ENCODE measurements around the gene NSUN4.
"Not testable (repeated sequence)": the region's sequence is repeated elsewhere in the genome, so short reads cannot be mapped to it uniquely, and the experiment has no call there.

NSUN4 gene

DNA sequence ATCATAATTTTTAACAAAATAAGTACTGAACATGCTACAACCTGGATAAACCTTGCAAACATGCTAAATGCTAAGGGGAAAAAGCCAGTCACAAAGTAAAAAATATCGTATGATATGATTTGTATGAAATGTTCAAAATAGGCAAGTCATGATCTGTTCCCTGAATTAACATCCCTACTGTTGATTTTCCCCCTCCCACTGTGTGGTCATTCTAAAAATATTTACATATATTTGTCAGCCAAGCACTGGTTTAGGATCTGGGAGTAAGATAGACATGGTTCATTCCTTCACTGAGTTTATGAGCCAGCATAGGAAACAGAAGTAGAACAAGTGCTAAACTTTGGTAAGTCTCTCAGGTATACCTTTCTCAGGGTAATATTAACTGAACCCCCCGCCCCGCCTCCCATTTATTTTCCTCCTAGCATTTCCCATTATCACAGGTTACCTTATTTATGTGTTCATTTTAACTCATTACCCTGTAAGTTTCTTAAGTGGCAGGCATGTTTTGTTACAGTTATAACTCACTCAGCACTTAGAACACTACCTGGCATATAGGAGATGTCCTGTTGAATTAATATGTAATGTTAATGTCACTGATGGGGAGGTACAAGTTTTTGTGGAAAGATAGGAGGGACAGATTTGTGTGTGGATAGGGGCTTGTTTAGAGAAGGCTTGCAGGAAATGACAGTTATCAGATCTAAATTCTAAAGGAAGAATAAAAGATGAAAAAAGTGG lies 24.8 kb upstream of the NSUN4 start:
- peaks cover 28% of the 10 kb centered on the region for H3K36me3 ChIP-seq (replicated peaks; ENCODE audit: low read depth, low read length)
- peaks cover 6% of the 10 kb centered on the region for H3K4me1 ChIP-seq (ENCODE audit: low read length)
- H4K20me1 ChIP-seq (ENCODE audit: insufficient read depth, low read length) = peaks cover 7% of the 10 kb centered on the region
- H3K27ac ChIP-seq (ENCODE audit: low read length) = peak overlapping the region; percentile 51
- TF ChIP-seq, protein P1, sequence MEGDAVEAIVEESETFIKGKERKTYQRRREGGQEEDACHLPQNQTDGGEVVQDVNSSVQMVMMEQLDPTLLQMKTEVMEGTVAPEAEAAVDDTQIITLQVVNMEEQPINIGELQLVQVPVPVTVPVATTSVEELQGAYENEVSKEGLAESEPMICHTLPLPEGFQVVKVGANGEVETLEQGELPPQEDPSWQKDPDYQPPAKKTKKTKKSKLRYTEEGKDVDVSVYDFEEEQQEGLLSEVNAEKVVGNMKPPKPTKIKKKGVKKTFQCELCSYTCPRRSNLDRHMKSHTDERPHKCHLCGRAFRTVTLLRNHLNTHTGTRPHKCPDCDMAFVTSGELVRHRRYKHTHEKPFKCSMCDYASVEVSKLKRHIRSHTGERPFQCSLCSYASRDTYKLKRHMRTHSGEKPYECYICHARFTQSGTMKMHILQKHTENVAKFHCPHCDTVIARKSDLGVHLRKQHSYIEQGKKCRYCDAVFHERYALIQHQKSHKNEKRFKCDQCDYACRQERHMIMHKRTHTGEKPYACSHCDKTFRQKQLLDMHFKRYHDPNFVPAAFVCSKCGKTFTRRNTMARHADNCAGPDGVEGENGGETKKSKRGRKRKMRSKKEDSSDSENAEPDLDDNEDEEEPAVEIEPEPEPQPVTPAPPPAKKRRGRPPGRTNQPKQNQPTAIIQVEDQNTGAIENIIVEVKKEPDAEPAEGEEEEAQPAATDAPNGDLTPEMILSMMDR (IDR thresholded peaks at IDR 0.05; ENCODE audit: low read depth, low read length) = no peak
- TF ChIP-seq EZH2phosphoT487 (IDR thresholded peaks at IDR 0.05; ENCODE audit: low read depth) = no peak
- H3K79me2 ChIP-seq (ENCODE audit: low read length) = peaks cover 93% of the 10 kb centered on the region
- H3K9ac ChIP-seq (ENCODE audit: low read length) = no peak overlapping the region
- H3K4me3 ChIP-seq (ENCODE audit: low read length) = no peak overlapping the region
- no peak overlapping the region for H3K4me2 ChIP-seq (ENCODE audit: low read length)
- no peaks in the 10 kb centered on the region for H3K27me3 ChIP-seq (ENCODE audit: low read depth, low read length)
- no peak overlapping the region for H2AFZ ChIP-seq (ENCODE audit: low read depth, low read length)
- H3K9me3 ChIP-seq (ENCODE audit: insufficient read depth, low read length) = no peaks in the 10 kb centered on the region

DNA sequence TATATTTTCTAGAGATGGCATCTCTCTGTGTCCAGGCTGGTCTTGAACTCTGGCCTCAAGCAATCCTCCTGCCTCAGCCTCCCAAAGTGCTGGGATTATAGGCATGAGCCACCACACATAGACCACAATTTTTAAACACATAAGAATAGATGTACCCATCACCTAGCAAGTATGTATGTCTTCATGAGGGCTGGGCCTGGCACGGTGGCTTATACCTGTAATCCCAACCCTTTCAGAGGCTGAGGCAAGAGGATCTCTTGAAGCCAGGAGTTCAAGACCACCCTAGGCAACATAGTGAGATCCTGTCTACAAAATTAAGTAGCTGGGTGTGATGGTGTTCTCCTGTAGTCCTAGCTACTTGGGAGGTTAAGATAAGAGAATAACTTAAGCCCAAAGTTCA lies 23.3 kb upstream of the NSUN4 start:
- peaks cover 21% of the 10 kb centered on the region for H3K36me3 ChIP-seq (replicated peaks; ENCODE audit: low read depth, low read length)
- peaks cover 19% of the 10 kb centered on the region for H3K4me1 ChIP-seq (ENCODE audit: low read length)

DNA sequence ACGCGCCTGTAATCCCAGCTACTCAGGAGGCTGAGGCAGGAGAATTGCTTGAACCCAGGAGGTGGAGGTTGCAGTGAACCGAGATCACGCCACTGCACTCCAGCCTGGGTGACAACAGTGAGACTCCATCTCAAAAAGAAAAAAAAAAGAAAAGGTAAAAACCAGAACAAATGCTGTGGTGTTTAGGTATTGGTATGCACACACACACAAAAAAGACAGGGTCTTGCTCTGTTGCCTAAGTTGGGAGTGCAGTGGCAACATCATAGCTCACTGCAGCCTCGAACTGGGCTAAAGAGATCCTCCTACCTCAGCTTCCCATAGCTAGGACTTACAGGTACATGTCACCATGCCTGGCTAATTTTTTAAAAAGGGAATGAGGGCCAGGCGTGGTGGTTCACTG lies 21.3 kb upstream of the NSUN4 start:
- H4K20me1 ChIP-seq (ENCODE audit: insufficient read depth, low read length); H3K9me3 ChIP-seq (ENCODE audit: insufficient read depth, low read length); H2AFZ ChIP-seq (ENCODE audit: low read depth, low read length); H3K4me2 ChIP-seq (ENCODE audit: low read length); H3K4me3 ChIP-seq (ENCODE audit: low read length); H3K27me3 ChIP-seq (ENCODE audit: low read depth, low read length); H3K9ac ChIP-seq (ENCODE audit: low read length): not testable (repeated sequence)
- Histone ChIP-seq H3K36me3 (replicated peaks; ENCODE audit: low read depth, low read length) (peaks cover 20% of the 10 kb centered on the region), H3K79me2 (ENCODE audit: low read length) (peaks cover 94% of the 10 kb centered on the region), H3K4me1 (ENCODE audit: low read length) (peaks cover 38% of the 10 kb centered on the region), H3K27ac (ENCODE audit: low read length) (peak overlapping the region; percentile 60)

More for the DNA sequence above, 23.3 kb upstream of the NSUN4 start:
- no peak overlapping the region for H3K9ac ChIP-seq (ENCODE audit: low read length)
- H4K20me1 ChIP-seq (ENCODE audit: insufficient read depth, low read length) = peaks cover 7% of the 10 kb centered on the region
- no peak overlapping the region for H3K4me3 ChIP-seq (ENCODE audit: low read length)
- no peaks in the 10 kb centered on the region for H3K27me3 ChIP-seq (ENCODE audit: low read depth, low read length)
- H3K79me2 ChIP-seq (ENCODE audit: low read length) = peaks cover 93% of the 10 kb centered on the region
- no peak overlapping the region for H2AFZ ChIP-seq (ENCODE audit: low read depth, low read length)
- H3K4me2 ChIP-seq (ENCODE audit: low read length) = no peak overlapping the region
- no peak overlapping the region for H3K27ac ChIP-seq (ENCODE audit: low read length)
- no peaks in the 10 kb centered on the region for H3K9me3 ChIP-seq (ENCODE audit: insufficient read depth, low read length)
- no peak for TF ChIP-seq EZH2phosphoT487 (IDR thresholded peaks at IDR 0.05; ENCODE audit: low read depth)
- TF ChIP-seq, protein P1 (IDR thresholded peaks at IDR 0.05; ENCODE audit: low read depth, low read length) = no peak

DNA sequence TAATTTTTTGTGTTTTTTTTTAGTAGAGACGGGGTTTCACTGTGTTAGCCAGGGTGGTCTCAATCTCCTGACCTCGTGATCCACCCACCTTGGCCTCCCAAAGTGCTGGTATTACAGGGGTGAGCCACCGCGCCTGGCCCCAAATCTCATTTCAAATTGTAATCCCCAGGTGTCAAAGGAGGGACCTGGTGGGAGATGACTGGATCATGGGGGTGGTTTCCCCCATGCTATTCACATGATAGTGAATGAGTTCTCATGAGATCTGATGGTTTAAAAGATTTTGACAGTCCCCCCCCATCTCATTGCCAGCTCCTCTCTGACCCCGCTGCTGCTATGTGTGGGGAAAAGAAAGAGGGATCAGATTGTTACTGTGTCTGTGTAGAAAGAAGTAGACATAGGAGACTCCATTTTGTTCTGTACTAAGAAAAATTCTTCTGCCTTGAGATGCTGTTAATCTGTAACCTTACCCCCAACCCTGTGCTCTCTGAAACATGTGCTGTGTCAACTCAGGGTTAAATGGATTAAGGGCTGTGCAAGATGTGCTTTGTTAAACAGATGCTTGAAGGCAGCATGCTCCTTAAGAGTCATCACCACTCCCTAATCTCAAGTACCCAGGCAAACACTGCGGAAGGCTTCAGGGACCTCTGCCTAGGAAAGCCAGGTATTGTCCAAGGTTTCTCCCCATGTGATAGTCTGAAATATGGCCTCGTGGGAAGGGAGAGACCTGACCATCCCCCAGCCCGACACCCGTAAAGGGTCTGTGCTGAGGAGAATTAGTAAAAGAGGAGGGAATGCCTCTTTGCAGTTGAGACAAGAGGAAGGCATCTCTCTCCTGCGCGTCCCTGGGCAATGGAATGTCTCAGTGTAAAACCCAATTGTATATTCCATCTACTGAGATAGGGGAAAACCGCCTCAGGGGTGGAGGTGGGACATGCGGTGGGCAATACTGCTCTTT lies 20.4 kb upstream of the NSUN4 start:
- not testable (repeated sequence) for H3K9ac ChIP-seq (ENCODE audit: low read length); H3K4me3 ChIP-seq (ENCODE audit: low read length); H2AFZ ChIP-seq (ENCODE audit: low read depth, low read length); H4K20me1 ChIP-seq (ENCODE audit: insufficient read depth, low read length); H3K4me2 ChIP-seq (ENCODE audit: low read length); H3K27me3 ChIP-seq (ENCODE audit: low read depth, low read length); H3K9me3 ChIP-seq (ENCODE audit: insufficient read depth, low read length)
- Histone ChIP-seq H3K4me1 (ENCODE audit: low read length) (peaks cover 45% of the 10 kb centered on the region), H3K79me2 (ENCODE audit: low read length) (peaks cover 95% of the 10 kb centered on the region), H3K36me3 (replicated peaks; ENCODE audit: low read depth, low read length) (peaks cover 19% of the 10 kb centered on the region), H3K27ac (ENCODE audit: low read length) (peak overlapping the region; percentile 60)

DNA sequence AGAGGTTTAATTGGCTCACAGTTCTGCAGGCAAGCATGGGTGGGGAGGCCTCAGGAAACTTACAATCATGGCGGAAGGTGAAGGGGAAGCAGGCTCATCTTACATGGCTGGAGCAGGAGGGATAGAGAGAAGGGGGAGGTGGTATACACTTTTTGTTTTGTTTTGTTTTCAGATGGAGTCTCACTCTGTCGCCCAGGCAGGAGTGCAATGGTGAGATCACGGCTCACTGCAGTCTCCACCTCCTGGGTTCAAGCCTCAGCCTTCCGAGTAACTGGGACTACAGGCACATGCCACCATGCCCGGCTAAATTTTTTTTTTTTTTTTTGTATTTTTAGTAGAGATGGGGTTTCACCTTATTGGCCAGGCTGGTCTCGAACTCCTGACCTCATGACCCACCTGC lies 18.4 kb upstream of the NSUN4 start:
- Histone ChIP-seq H3K4me2 (ENCODE audit: low read length) (peak overlapping the region; percentile 26; the same call in 1 of the 2 replicates), H3K79me2 (ENCODE audit: low read length) (peaks cover 92% of the 10 kb centered on the region), H3K36me3 (replicated peaks; ENCODE audit: low read depth, low read length) (peaks cover 24% of the 10 kb centered on the region), H3K27ac (ENCODE audit: low read length) (peak overlapping the region; percentile 87), H3K4me1 (ENCODE audit: low read length) (peaks cover 59% of the 10 kb centered on the region)
- H3K9ac ChIP-seq (ENCODE audit: low read length); H3K9me3 ChIP-seq (ENCODE audit: insufficient read depth, low read length); H3K27me3 ChIP-seq (ENCODE audit: low read depth, low read length); H3K4me3 ChIP-seq (ENCODE audit: low read length); H4K20me1 ChIP-seq (ENCODE audit: insufficient read depth, low read length); H2AFZ ChIP-seq (ENCODE audit: low read depth, low read length): not testable (repeated sequence)

DNA sequence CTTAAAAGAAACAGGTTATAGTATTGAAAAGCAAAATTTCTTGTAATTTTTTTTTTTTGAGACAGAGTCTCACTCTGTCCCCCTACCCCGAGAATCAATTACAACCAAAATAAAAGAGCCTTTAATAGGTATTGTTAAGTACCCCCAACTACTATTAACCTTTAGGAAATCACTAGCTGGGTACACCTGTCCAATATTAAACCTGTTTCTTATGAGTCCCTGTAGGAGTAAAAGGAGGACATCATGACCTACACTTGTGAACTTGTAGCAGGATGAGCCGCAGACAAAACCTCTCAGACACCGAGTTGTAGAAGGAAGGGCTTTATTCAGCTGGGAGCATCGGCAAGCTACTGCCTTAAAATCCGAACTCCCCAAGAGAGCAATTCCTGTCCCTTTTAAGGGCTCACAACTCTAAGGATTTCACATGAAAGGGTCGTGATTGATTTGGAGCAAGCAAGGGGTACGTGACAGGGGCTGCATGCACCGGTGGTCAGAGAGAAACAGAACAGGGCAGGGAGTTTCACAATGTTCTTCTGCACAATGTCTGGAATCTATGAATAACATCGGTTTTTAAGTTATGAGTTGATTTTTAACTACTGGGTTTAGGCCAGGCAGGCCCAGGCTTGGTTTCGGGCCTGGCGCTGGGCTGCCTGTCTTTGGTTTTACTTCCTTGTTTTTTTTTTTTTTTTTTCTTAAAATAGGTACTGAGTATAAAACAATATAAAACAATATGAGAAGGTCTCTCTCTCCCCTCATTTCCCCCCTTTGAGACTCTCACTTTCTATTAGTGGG lies 15.1 kb upstream of the NSUN4 start:
- peaks cover 25% of the 10 kb centered on the region for H3K36me3 ChIP-seq (replicated peaks; ENCODE audit: low read depth, low read length)
- peak overlapping the region; percentile 45 for H3K4me3 ChIP-seq (ENCODE audit: low read length)
- not testable (repeated sequence) for H2AFZ ChIP-seq (ENCODE audit: low read depth, low read length); H3K27me3 ChIP-seq (ENCODE audit: low read depth, low read length); H3K9me3 ChIP-seq (ENCODE audit: insufficient read depth, low read length); H4K20me1 ChIP-seq (ENCODE audit: insufficient read depth, low read length)
- H3K9ac ChIP-seq (ENCODE audit: low read length) = peak overlapping the region; percentile 95; the same call in 1 of the 2 replicates
- H3K27ac ChIP-seq (ENCODE audit: low read length) = peak overlapping the region; percentile 100
- H3K4me2 ChIP-seq (ENCODE audit: low read length) = peak overlapping the region; percentile 82
- peaks cover 94% of the 10 kb centered on the region for H3K79me2 ChIP-seq (ENCODE audit: low read length)
- H3K4me1 ChIP-seq (ENCODE audit: low read length) = peaks cover 74% of the 10 kb centered on the region

DNA sequence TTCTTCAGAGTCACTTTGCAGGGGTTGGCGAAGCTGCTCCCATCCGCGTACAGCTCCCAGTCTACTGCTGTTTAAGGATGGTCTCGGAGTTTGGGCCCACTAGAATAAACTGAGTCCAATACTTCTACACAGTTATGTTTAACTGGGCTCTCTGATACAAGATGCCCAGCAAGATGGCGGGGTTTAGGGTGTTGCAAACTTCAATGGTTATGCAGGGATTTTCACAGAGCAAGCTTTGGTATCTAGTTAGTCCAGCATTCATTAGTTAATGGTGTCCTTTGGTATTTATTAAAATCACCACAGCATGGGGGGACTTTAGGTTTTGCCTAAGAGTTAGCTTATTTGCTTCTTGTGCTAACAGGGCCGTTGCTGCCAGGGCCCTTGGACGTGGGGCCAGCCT lies 12.4 kb upstream of the NSUN4 start:
- Histone ChIP-seq H3K4me1 (ENCODE audit: low read length) (peaks cover 57% of the 10 kb centered on the region), H3K9ac (ENCODE audit: low read length) (peak overlapping the region; percentile 95), H3K79me2 (ENCODE audit: low read length) (peaks cover 88% of the 10 kb centered on the region), H3K36me3 (replicated peaks; ENCODE audit: low read depth, low read length) (peaks cover 24% of the 10 kb centered on the region), H3K4me2 (ENCODE audit: low read length) (peak overlapping the region; percentile 82), H3K27ac (ENCODE audit: low read length) (peak overlapping the region; percentile 100), H3K4me3 (ENCODE audit: low read length) (peak overlapping the region; percentile 95)
- H3K27me3 ChIP-seq (ENCODE audit: low read depth, low read length); H4K20me1 ChIP-seq (ENCODE audit: insufficient read depth, low read length); H3K9me3 ChIP-seq (ENCODE audit: insufficient read depth, low read length); H2AFZ ChIP-seq (ENCODE audit: low read depth, low read length): not testable (repeated sequence)

Measured in OCI-LY3 (cell line).